D341Med (cell line): Measurements from ENCODE around the gene MAST4.

Source experiments
- DNase-seq: peaks from one replicate; pipeline ENCODE4 v3.0.0; 2012; ENCODE audit warnings: low spot score

The MAST4 gene

GRCh38 chr5:66991746-66992145 lies 395.6 kb downstream of the MAST4 start:
- no peak for DNase-seq

- no peak for DNase-seq
Measured at GRCh38 chr5:66992547-66992946, 396.4 kb downstream of the MAST4 start.

GRCh38 chr5:66993448-66993847 lies 397.3 kb downstream of the MAST4 start:
- peak; percentile 55 for DNase-seq

DNA sequence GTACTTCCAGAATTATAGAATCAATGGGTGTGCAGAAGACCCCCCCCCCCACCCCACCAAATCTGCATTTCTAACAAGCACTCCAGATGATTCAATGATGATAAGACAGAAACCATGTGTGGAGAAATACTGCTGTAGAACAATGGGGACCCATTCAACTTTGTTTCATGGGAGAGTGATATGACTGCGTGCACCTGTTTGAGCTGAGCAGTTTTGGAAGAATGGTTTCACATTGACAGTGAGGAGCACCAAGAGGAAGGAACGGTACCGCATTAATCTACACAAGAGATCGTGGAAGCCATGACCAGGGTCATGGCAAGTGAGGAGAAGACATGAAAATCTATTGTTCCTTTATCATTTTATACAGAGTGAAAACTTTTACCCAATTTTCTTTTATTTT lies 397.7 kb downstream of the MAST4 start:
- no peak for DNase-seq

- no peak for DNase-seq
Measured at GRCh38 chr5:66994790-66995189, 398.6 kb downstream of the MAST4 start.

GRCh38 chr5:67000794-67001475 lies 404.7 kb downstream of the MAST4 start:
- no peak for DNase-seq

DNA sequence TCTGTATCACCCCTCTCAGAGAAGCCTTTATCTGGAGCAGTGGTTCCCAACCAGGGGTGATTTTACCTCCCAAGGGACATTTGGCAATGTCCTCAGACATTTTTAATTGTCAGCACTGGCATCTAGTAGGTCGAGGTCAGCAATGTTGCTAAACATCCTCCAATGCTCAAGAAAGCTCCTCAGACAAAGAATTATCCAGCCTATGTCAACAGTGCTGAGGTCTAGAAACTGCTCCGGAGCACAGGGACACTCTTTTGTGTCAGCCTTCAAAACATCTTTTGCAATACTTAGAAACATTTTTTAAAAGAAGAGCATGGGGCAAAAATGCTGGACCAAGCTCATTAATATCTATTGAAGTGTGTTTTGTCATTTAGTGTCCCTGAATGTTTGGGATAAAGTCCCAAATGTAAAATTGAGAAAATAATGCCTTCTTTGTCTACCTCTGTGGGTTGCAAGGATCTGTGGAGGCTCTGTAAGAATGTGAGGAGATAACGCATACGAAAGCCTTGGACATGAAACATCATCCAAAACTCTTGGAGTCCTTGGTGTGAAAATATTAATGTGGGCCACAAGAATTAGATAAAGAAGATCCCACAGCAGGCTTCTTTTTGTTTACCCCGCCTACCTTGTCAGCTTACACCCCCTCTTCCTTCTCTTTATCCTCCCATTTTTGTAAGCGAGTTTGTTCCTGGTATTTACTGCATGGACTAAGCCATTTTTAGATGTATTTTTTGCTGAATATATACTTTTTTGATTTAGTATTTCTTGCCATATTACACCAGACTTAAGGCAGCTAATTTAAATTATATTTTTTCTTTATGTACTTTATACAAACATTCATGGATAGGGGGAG lies 406.9 kb downstream of the MAST4 start:
- DNase-seq: no peak

DNA sequence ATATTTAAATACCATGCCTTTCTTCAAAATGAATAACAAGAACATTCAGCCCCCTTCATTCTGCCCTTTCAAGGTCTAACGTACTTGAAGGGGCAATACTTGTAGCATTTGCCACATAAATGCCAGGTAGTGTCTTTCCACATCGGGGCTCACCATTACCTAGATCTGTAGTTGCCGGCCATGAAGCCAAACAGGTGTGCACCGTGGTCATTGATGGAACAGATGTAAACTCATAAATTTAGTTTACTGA lies 407.4 kb downstream of the MAST4 start:
- DNase-seq: no peak

- peak; percentile 74 for DNase-seq
Measured at GRCh38 chr5:67003935-67004729, 407.9 kb downstream of the MAST4 start.

GRCh38 chr5:67004730-67005350 lies 408.6 kb downstream of the MAST4 start:
- DNase-seq: no peak

GRCh38 chr5:67005737-67006499 lies 409.7 kb downstream of the MAST4 start:
- DNase-seq: no peak

- DNase-seq: no peak
Measured at GRCh38 chr5:67006500-67006848, 410.3 kb downstream of the MAST4 start.

DNA sequence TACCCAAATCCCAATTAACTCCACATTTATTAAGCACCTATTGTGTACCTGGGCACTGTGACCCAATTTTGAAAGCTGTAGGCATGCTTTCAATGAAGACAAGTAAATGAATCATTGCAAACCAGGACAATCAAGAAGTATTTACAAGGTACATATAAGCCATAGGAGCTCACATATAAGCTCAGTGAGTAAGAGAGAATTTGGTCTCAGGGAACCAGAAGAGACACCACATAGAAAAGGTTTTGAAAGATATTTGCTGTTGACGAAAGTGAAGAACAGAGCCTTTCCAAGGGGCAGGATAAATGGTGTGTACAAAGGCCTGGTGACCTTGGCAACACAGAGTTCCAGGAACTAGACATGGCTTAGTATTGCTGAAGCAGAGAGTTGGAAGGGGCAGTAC lies 412.8 kb downstream of the MAST4 start:
- no peak for DNase-seq

- no peak for DNase-seq
Measured at GRCh38 chr5:67010684-67011409, 414.7 kb downstream of the MAST4 start.

- no peak for DNase-seq
Measured at GRCh38 chr5:67011422-67011821, 415.2 kb downstream of the MAST4 start.

DNA sequence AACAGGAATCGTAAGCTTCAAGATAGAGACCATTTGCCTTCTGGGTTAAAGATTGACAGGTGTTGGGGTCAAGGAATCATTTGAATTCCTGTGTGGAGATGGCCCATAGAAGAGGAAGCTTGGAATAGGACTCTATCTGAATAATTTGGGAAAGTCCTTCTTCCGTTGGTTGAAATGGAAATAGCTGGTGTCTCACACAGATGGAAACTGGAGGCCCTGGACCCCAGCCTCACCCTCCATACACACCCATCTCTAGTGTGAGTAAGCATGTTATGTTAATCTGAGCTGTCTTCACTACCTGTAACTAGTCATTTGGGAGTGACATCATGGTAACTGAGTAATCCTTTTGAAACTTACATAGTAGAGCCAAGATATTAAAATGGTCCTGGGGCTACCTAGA lies 416.0 kb downstream of the MAST4 start:
- DNase-seq: no peak

DNA sequence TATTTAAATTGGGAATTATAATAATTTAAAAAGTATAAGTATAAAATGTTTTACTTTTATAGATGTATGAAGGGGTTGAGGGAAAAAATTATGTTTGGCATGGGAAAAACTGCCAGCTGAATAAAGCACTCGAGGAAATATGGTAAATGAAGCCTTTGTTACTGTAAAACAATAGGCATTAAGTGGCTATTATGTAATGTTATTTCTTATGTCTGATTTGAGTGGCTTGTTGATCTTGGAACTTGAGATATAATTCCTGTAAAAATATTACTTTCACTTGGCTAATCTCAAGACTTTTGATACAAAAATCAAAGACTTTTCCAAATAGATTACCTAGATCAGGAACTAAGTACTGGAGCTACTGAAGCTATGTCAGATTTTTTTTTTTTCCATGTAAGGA lies 417.5 kb downstream of the MAST4 start:
- DNase-seq: no peak

DNA sequence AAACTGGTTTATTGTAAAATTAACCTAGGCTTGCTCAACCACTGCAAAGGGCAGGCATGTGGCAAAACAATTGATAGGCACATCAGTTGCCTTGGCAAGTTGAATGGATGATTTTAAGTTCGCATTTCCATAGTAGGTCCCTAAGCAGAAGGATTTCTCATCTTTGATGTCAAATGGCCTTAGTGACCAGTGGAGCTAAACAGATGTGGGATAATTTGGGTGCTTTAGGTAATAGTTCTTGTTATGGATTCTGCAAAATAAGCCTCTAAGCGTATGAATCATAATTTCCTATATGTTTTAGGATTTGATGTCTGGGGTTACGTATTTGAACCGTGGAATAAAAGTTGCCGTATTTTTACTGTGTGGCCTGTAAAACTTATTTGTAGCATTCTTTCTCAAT lies 418.0 kb downstream of the MAST4 start:
- no peak for DNase-seq

DNA sequence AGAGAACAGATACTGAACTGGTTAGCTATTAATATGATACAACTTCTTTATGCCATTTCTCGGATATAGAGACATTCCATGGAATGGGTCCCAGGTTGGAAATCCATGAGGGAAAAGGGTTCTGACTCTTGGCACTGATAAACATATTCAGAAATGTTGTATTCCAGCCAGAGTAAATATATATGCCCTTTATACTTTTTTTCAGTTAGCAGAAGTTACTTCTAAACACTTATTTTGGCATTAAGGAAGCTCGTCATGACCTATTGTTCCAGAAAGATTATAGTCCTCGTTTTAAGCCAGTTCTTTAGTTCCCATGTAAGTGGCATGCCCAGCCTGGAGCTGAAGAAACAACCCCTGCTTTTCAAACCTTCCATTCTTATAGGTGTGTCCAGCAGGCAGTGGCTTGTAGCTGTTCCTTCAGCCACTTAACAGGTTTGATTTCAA lies 418.8 kb downstream of the MAST4 start:
- DNase-seq: no peak

DNA sequence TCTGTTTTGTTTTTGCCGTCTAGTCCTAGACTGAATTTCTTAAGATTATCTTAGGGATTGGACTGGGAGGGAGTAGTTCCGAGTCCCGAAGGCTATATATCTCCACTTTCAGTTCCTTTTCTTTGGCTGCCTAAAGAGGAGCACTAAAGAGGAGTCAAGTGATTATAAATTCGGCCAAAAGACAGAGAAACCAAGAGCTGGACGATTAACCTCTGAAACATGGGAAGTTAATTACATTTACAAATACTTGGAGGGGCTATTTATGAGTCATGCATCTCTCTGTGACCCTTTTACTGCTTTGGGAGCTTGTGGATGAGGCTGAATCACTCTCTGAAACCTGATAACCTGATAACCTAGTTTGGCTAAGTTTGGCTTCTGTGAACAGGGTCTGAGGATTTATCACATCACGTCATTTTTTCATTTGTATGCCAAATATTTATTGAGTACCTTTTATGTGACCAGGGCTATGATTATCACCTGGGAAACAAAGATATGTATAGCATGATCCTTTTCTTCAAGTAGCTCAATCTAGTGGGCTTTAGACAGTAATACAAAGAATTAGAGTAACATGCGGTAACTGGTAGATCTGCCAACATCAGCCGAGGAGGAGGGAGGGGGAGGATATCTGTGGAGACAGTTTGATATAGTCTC lies 419.5 kb downstream of the MAST4 start:
- peak; percentile 24 for DNase-seq
